ENCODE data around the gene VILL.

Gene VILL

GRCh38 chr3:37995652-37996641 is 5.4 kb downstream of the VILL start:
- Histone ChIP-seq H3K4me3 (ENCODE audit: low read length) (no peak overlapping the region), H4K5ac (ENCODE audit: low read length) (no peak overlapping the region), H2BK5ac (ENCODE audit: low read length) (no peak overlapping the region), H3K23ac (ENCODE audit: low read length) (no peak overlapping the region), H2AK5ac (ENCODE audit: low read length) (no peak overlapping the region), H3K4ac (ENCODE audit: low read depth, low read length) (no peak overlapping the region), H3K18ac (ENCODE audit: low read length) (no peak overlapping the region), H3K4me1 (ENCODE audit: control insufficient read depth, low read depth, low read length) (peaks cover 6% of the 10 kb centered on the region), H3K9ac (ENCODE audit: low read length) (no peak overlapping the region), H3K27me3 (ENCODE audit: insufficient read depth, low read length, poor library complexity) (no peaks in the 10 kb centered on the region), H3K56ac (ENCODE audit: low read length) (no peak overlapping the region), H3K4me2 (ENCODE audit: low read length) (no peak overlapping the region), H2BK15ac (replicated peaks; ENCODE audit: low read depth) (no peak overlapping the region), H3K79me1 (ENCODE audit: low read length) (no peaks in the 10 kb centered on the region), H4K8ac (ENCODE audit: low read depth, low read length) (no peak overlapping the region), H2BK120ac (ENCODE audit: low read depth, low read length) (no peak overlapping the region), H3K36me3 (ENCODE audit: control insufficient read depth, insufficient read depth, low read length) (no peaks in the 10 kb centered on the region), H3K79me2 (ENCODE audit: control insufficient read depth, insufficient read depth, low read length) (no peaks in the 10 kb centered on the region), H3K27ac (ENCODE audit: low read depth, low read length) (no peak overlapping the region)
- no CpG with 5 or more reads among the region's 10 CpGs for WGBS (ENCODE audit: extremely low coverage, insufficient coverage, low lambda C conversion rate)
- DNase-seq, result no peak

- Histone ChIP-seq H3K79me2 (ENCODE audit: control insufficient read depth, insufficient read depth, low read length) (no peaks in the 10 kb centered on the region), H4K8ac (ENCODE audit: low read depth, low read length) (no peak overlapping the region), H3K18ac (ENCODE audit: low read length) (no peak overlapping the region), H3K23ac (ENCODE audit: low read length) (no peak overlapping the region), H2BK120ac (ENCODE audit: low read depth, low read length) (no peak overlapping the region), H4K5ac (ENCODE audit: low read length) (no peak overlapping the region), H3K4me1 (ENCODE audit: control insufficient read depth, low read depth, low read length) (peaks cover 6% of the 10 kb centered on the region), H3K56ac (ENCODE audit: low read length) (no peak overlapping the region), H3K4ac (ENCODE audit: low read depth, low read length) (no peak overlapping the region), H2BK15ac (replicated peaks; ENCODE audit: low read depth) (no peak overlapping the region), H3K79me1 (ENCODE audit: low read length) (no peaks in the 10 kb centered on the region), H2BK5ac (ENCODE audit: low read length) (no peak overlapping the region), H3K36me3 (ENCODE audit: control insufficient read depth, insufficient read depth, low read length) (no peaks in the 10 kb centered on the region), H2AK5ac (ENCODE audit: low read length) (no peak overlapping the region), H3K27ac (ENCODE audit: low read depth, low read length) (no peak overlapping the region), H3K9ac (ENCODE audit: low read length) (no peak overlapping the region), H3K27me3 (ENCODE audit: insufficient read depth, low read length, poor library complexity) (no peaks in the 10 kb centered on the region), H3K4me3 (ENCODE audit: low read length) (no peak overlapping the region), H3K4me2 (ENCODE audit: low read length) (no peak overlapping the region)
- no CpG with 5 or more reads among the region's 7 CpGs for WGBS (ENCODE audit: extremely low coverage, insufficient coverage, low lambda C conversion rate)
- peak; percentile 89 for DNase-seq
These were observed 6.3 kb downstream of the VILL start for GRCh38 chr3:37996785-37997301.

- H2BK5ac ChIP-seq (ENCODE audit: low read length), result no peak overlapping the region
- no peak overlapping the region for H2AK5ac ChIP-seq (ENCODE audit: low read length)
- no peak overlapping the region for H3K27ac ChIP-seq (ENCODE audit: low read depth, low read length)
- no peak overlapping the region for H4K8ac ChIP-seq (ENCODE audit: low read depth, low read length)
- no peak overlapping the region for H3K4me2 ChIP-seq (ENCODE audit: low read length)
- H3K36me3 ChIP-seq (ENCODE audit: control insufficient read depth, insufficient read depth, low read length), result no peaks in the 10 kb centered on the region
- H4K5ac ChIP-seq (ENCODE audit: low read length), result no peak overlapping the region
- no peak overlapping the region for H3K23ac ChIP-seq (ENCODE audit: low read length)
- H3K9ac ChIP-seq (ENCODE audit: low read length), result no peak overlapping the region
- no peak for DNase-seq
- no peaks in the 10 kb centered on the region for H3K27me3 ChIP-seq (ENCODE audit: insufficient read depth, low read length, poor library complexity)
- H3K4me1 ChIP-seq (ENCODE audit: control insufficient read depth, low read depth, low read length), result peaks cover 6% of the 10 kb centered on the region
- no peak overlapping the region for H3K18ac ChIP-seq (ENCODE audit: low read length)
- H3K79me2 ChIP-seq (ENCODE audit: control insufficient read depth, insufficient read depth, low read length), result no peaks in the 10 kb centered on the region
- H3K4ac ChIP-seq (ENCODE audit: low read depth, low read length), result no peak overlapping the region
- H3K4me3 ChIP-seq (ENCODE audit: low read length), result no peak overlapping the region
- no peak overlapping the region for H3K56ac ChIP-seq (ENCODE audit: low read length)
- WGBS (ENCODE audit: extremely low coverage, insufficient coverage, low lambda C conversion rate), result no CpG with 5 or more reads among the region's 10 CpGs
- no peak overlapping the region for H2BK15ac ChIP-seq (replicated peaks; ENCODE audit: low read depth)
- no peak overlapping the region for H2BK120ac ChIP-seq (ENCODE audit: low read depth, low read length)
- no peaks in the 10 kb centered on the region for H3K79me1 ChIP-seq (ENCODE audit: low read length)
These were observed 6.8 kb downstream of the VILL start for GRCh38 chr3:37997342-37997741.

- WGBS (ENCODE audit: extremely low coverage, insufficient coverage, low lambda C conversion rate), result no CpG with 5 or more reads among the region's 6 CpGs
- no peaks in the 10 kb centered on the region for H3K36me3 ChIP-seq (ENCODE audit: control insufficient read depth, insufficient read depth, low read length)
- peak overlapping the region; percentile 93 for H3K56ac ChIP-seq (ENCODE audit: low read length)
- no peaks in the 10 kb centered on the region for H3K27me3 ChIP-seq (ENCODE audit: insufficient read depth, low read length, poor library complexity)
- no peak overlapping the region for H2BK15ac ChIP-seq (replicated peaks; ENCODE audit: low read depth)
- H2BK5ac ChIP-seq (ENCODE audit: low read length), result no peak overlapping the region
- H3K4me2 ChIP-seq (ENCODE audit: low read length), result no peak overlapping the region
- peak overlapping the region; percentile 86 for H3K9ac ChIP-seq (ENCODE audit: low read length)
- peaks cover 6% of the 10 kb centered on the region for H3K4me1 ChIP-seq (ENCODE audit: control insufficient read depth, low read depth, low read length)
- H2AK5ac ChIP-seq (ENCODE audit: low read length), result no peak overlapping the region
- no peak overlapping the region for H4K5ac ChIP-seq (ENCODE audit: low read length)
- H3K18ac ChIP-seq (ENCODE audit: low read length), result no peak overlapping the region
- no peaks in the 10 kb centered on the region for H3K79me2 ChIP-seq (ENCODE audit: control insufficient read depth, insufficient read depth, low read length)
- H3K4ac ChIP-seq (ENCODE audit: low read depth, low read length), result no peak overlapping the region
- H3K27ac ChIP-seq (ENCODE audit: low read depth, low read length), result no peak overlapping the region
- no peak overlapping the region for H3K23ac ChIP-seq (ENCODE audit: low read length)
- H3K4me3 ChIP-seq (ENCODE audit: low read length), result no peak overlapping the region
- no peaks in the 10 kb centered on the region for H3K79me1 ChIP-seq (ENCODE audit: low read length)
- H4K8ac ChIP-seq (ENCODE audit: low read depth, low read length), result no peak overlapping the region
- no peak for DNase-seq
- no peak overlapping the region for H2BK120ac ChIP-seq (ENCODE audit: low read depth, low read length)
These were observed 7.3 kb downstream of the VILL start for GRCh38 chr3:37997791-37998370.

- Histone ChIP-seq H3K4ac (ENCODE audit: low read depth, low read length) (no peak overlapping the region), H3K79me1 (ENCODE audit: low read length) (no peaks in the 10 kb centered on the region), H3K4me2 (ENCODE audit: low read length) (no peak overlapping the region), H3K27me3 (ENCODE audit: insufficient read depth, low read length, poor library complexity) (no peaks in the 10 kb centered on the region), H4K8ac (ENCODE audit: low read depth, low read length) (no peak overlapping the region), H3K23ac (ENCODE audit: low read length) (no peak overlapping the region), H3K18ac (ENCODE audit: low read length) (no peak overlapping the region), H3K9ac (ENCODE audit: low read length) (no peak overlapping the region), H2BK5ac (ENCODE audit: low read length) (no peak overlapping the region), H3K56ac (ENCODE audit: low read length) (no peak overlapping the region), H3K4me1 (ENCODE audit: control insufficient read depth, low read depth, low read length) (peaks cover 6% of the 10 kb centered on the region), H3K79me2 (ENCODE audit: control insufficient read depth, insufficient read depth, low read length) (no peaks in the 10 kb centered on the region), H2AK5ac (ENCODE audit: low read length) (no peak overlapping the region), H3K4me3 (ENCODE audit: low read length) (no peak overlapping the region), H2BK15ac (replicated peaks; ENCODE audit: low read depth) (no peak overlapping the region), H2BK120ac (ENCODE audit: low read depth, low read length) (no peak overlapping the region), H3K36me3 (ENCODE audit: control insufficient read depth, insufficient read depth, low read length) (no peaks in the 10 kb centered on the region), H3K27ac (ENCODE audit: low read depth, low read length) (no peak overlapping the region), H4K5ac (ENCODE audit: low read length) (no peak overlapping the region)
- no peak for DNase-seq
- WGBS (ENCODE audit: extremely low coverage, insufficient coverage, low lambda C conversion rate), result no CpG with 5 or more reads among the region's 6 CpGs
These were observed 9.2 kb downstream of the VILL start for GRCh38 chr3:37999836-38000235.
